ENCODE data around the gene CES1. TPM values are rescaled to one million over a fixed set of nuclear protein-coding genes. Genes with fewer than 3 reads are reported as not detected.
"Not testable (repeated sequence)": the region's sequence is repeated elsewhere in the genome, so short reads cannot be mapped to it uniquely, and the experiment has no call there.

The CES1 gene
- total and polyA plus RNA-seq, 2 of the 8 experiments (the other 6 are each of a cell fraction or from before 2014, with no cell fraction given): 0.91 to 1.2 TPM

GRCh38 chr16:55757595-55758527 lies 75.0 kb downstream of the CES1 start:
- H2BK12ac ChIP-seq (ENCODE audit: low read depth, low read length); H3K23ac ChIP-seq (ENCODE audit: insufficient read length); H3K23me2 ChIP-seq (ENCODE audit: low read depth, low read length); H3K9me3 ChIP-seq (ENCODE audit: insufficient read depth in 2 of 2, low read depth in 1 of 2, low read length in 1 of 2); H3K4me3 ChIP-seq (ENCODE audit: extremely low read depth in 1 of 4, insufficient read depth in 2 of 4, low read depth in 3 of 4, low read length in 4 of 4); H2BK15ac ChIP-seq (ENCODE audit: low read length); H2BK20ac ChIP-seq (ENCODE audit: low read length); H2BK5ac ChIP-seq (ENCODE audit: low read depth, low read length); H3K79me2 ChIP-seq (ENCODE audit: control insufficient read depth in 1 of 2, insufficient read depth in 2 of 2, low read length in 2 of 2); H4K20me1 ChIP-seq (replicated peaks in 1 of 2; ENCODE audit: control insufficient read depth in 1 of 2, insufficient read depth in 2 of 2, low read length in 2 of 2); H2BK120ac ChIP-seq (replicated peaks; ENCODE audit: low read depth, low read length); H2AFZ ChIP-seq (ENCODE audit: low read length); H3K27ac ChIP-seq (ENCODE audit: low read depth, low read length); H3K36me3 ChIP-seq (ENCODE audit: control insufficient read depth in 2 of 4, insufficient read depth in 4 of 4, low read length in 3 of 4); H3K4me2 ChIP-seq (ENCODE audit: insufficient read depth in 1 of 2, low read depth in 2 of 2, low read length in 2 of 2); H4K91ac ChIP-seq (replicated peaks; ENCODE audit: insufficient read length, low read length); H3K56ac ChIP-seq (replicated peaks; ENCODE audit: insufficient read length, low read depth, low read length); H2AK5ac ChIP-seq (ENCODE audit: low read depth, low read length); H3K79me1 ChIP-seq (ENCODE audit: low read depth, low read length); H3K4ac ChIP-seq (replicated peaks; ENCODE audit: insufficient read length, low read depth, low read length); POLR2A ChIA-PET (ENCODE audit: partially characterized antibody); FAIRE-seq; H4K5ac ChIP-seq (ENCODE audit: insufficient read length, low read depth, low read length); CTCF ChIA-PET (ENCODE audit: partially characterized antibody); H3K4me1 ChIP-seq (replicated peaks in 1 of 4; ENCODE audit: control insufficient read depth in 3 of 4, insufficient read depth in 4 of 4, low read length in 3 of 4); H3K14ac ChIP-seq (ENCODE audit: insufficient read length); H4K8ac ChIP-seq (ENCODE audit: extremely low read depth, insufficient read depth, low read length); H3K9ac ChIP-seq (replicated peaks in 1 of 4; ENCODE audit: extremely low read depth in 1 of 4, low read depth in 3 of 4, low read length in 3 of 4); DNase-seq (ENCODE audit: low read depth in 1 of 2, low spot score in 2 of 2); H3K18ac ChIP-seq (ENCODE audit: extremely low read depth, low read length): not testable (repeated sequence)
- WGBS, 2 experiments (ENCODE audit: extremely low coverage in 1 of 2, insufficient coverage in 1 of 2, insufficient read length in 1 of 2, insufficient replicate concordance in 2 of 2, low coverage in 1 of 2, low lambda C conversion rate in 2 of 2, missing lambda C conversion rate in 1 of 2): 77% methylated on average over 6 of the region's 6 CpGs; no CpG with 5 or more reads in 1 of the 2 experiments
- H3K27me3 ChIP-seq (replicated peaks in 1 of 4; ENCODE audit: control insufficient read depth in 3 of 4, extremely low read depth in 1 of 4, insufficient read depth in 3 of 4, low read length in 3 of 4): peaks cover 0 to 18% (median 2%) of the 10 kb centered on the region in 4 experiments; a peak in 4 of 7 replicates

Measured in H1 (cell line).